ENCODE measurements around the gene VPS45. TPM values are rescaled to one million over a fixed set of nuclear protein-coding genes. Genes with fewer than 3 reads are reported as not detected.

Gene VPS45
- total RNA-seq, 6 experiments from 2014 or later, result 12.5 to 18.2 (median 14.7) TPM

- Histone ChIP-seq H3K36me3 (no peaks in the 10 kb centered on the region), H3K4me3 (peak overlapping the region; percentile 8 to 47 (median 44)), H3K27me3 (no peaks in the 10 kb centered on the region), H3K27ac (peak overlapping the region; percentile 44 to 74 (median 62)), H3K4me1 (no peaks in the 10 kb centered on the region), H3K9me3 (no peaks in the 10 kb centered on the region)
- TF ChIP-seq, protein P1, sequence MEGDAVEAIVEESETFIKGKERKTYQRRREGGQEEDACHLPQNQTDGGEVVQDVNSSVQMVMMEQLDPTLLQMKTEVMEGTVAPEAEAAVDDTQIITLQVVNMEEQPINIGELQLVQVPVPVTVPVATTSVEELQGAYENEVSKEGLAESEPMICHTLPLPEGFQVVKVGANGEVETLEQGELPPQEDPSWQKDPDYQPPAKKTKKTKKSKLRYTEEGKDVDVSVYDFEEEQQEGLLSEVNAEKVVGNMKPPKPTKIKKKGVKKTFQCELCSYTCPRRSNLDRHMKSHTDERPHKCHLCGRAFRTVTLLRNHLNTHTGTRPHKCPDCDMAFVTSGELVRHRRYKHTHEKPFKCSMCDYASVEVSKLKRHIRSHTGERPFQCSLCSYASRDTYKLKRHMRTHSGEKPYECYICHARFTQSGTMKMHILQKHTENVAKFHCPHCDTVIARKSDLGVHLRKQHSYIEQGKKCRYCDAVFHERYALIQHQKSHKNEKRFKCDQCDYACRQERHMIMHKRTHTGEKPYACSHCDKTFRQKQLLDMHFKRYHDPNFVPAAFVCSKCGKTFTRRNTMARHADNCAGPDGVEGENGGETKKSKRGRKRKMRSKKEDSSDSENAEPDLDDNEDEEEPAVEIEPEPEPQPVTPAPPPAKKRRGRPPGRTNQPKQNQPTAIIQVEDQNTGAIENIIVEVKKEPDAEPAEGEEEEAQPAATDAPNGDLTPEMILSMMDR (IDR thresholded peaks at IDR 0.05), result peak; percentile 44 to 57 (median 55)
- no peak for TF ChIP-seq POLR2A (IDR thresholded peaks at IDR 0.05)
- 2% methylated on average over 10 of the region's 10 CpGs for WGBS (ENCODE audit: insufficient coverage, low coverage, low lambda C conversion rate, missing lambda C conversion rate)
- ATAC-seq (peak; percentile 72 to 80 (median 78)), DNase-seq (no peak)
- intact Hi-C loops (cut with DNase I), result no loop called here
Observed at GRCh38 chr1:150186789-150187559, 119.4 kb downstream of the VPS45 start.

GRCh38 chr1:150187560-150187931 is 120.0 kb downstream of the VPS45 start:
- WGBS (ENCODE audit: insufficient coverage, low coverage, low lambda C conversion rate, missing lambda C conversion rate), result 20% methylated on average over 3 of the region's 3 CpGs
- intact Hi-C loops (cut with DNase I), result no loop called here
- no peak overlapping the region for H3K27ac ChIP-seq
- H3K4me3 ChIP-seq, result no peak overlapping the region
- H3K27me3 ChIP-seq, result no peaks in the 10 kb centered on the region
- TF ChIP-seq, protein P1 (IDR thresholded peaks at IDR 0.05), result no peak
- TF ChIP-seq POLR2A (IDR thresholded peaks at IDR 0.05), result no peak
- no peaks in the 10 kb centered on the region for H3K4me1 ChIP-seq
- DNase-seq (no peak), ATAC-seq (peak; percentile 2 to 37 (median 13))
- H3K36me3 ChIP-seq, result no peaks in the 10 kb centered on the region
- no peaks in the 10 kb centered on the region for H3K9me3 ChIP-seq

DNA sequence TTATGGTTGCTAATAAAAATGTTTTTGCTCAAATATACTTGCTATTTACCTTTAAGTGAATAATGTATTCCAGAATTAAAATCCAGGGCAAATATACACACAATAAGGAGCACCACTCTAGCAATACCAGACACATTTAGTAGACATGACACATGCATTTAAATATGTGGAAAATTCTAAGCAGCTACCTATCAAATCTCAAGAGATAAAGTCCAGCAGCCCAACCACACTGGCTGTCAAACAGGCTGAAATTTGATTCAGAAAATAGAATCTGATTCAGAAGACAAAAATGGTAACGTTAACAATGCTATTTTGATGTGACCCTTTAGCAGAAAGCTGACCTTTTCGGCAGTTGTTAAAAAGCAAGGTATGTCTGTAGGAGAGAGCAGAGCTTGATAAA is 124.4 kb downstream of the VPS45 start:
- intact Hi-C loops (cut with DNase I), result no loop called here
- ATAC-seq, result no peak

DNA sequence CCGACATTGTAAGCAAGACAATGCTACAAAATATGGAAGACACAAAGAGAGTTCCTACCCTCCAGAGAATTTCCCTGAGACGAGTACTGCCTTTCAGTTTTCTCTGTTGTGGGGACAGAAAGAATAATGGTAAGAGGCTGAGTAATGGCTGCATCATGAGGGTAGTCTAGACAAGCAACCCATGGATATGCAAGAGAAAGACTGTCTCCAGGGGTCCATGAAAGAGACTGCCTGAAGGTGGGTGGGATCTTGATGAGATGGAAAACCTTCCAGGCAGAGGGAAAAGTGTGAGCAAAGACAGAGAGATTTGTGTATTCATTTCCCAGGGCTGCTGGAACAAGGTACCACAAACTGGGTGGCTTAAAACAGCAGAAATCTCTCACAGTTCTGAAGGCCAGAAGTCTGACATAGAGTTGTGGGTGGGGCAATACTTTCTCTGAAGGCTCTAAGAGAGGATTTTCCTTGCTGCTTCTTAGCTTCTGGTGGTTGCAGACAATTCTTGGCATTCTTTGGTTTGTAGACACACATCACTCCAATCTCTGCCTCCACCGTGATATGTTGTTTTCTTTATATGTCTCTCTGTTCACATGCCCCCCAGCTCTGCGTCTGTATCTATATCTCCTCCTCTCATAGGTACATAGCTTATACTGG is 126.9 kb downstream of the VPS45 start:
- TF ChIP-seq, protein P1 (IDR thresholded peaks at IDR 0.05), result no peak
- no peak for TF ChIP-seq POLR2A (IDR thresholded peaks at IDR 0.05)
- ATAC-seq (no peak), DNase-seq (peak in 1 of 3 donors; percentile 10)
- no peaks in the 10 kb centered on the region for H3K27me3 ChIP-seq
- H3K27ac ChIP-seq, result no peak overlapping the region
- WGBS (ENCODE audit: insufficient coverage, low coverage, low lambda C conversion rate, missing lambda C conversion rate), result 85% methylated on average over 3 of the region's 4 CpGs
- no peaks in the 10 kb centered on the region for H3K9me3 ChIP-seq
- no peaks in the 10 kb centered on the region for H3K36me3 ChIP-seq
- H3K4me3 ChIP-seq, result no peak overlapping the region
- intact Hi-C loops (cut with DNase I), result no loop called here
- no peaks in the 10 kb centered on the region for H3K4me1 ChIP-seq

More for the DNA sequence above, 124.4 kb downstream of the VPS45 start:
- no peaks in the 10 kb centered on the region for H3K4me1 ChIP-seq
- H3K4me3 ChIP-seq, result no peak overlapping the region
- WGBS (ENCODE audit: insufficient coverage, low coverage, low lambda C conversion rate, missing lambda C conversion rate), result 71% methylated on average over 2 of the region's 2 CpGs
- no peaks in the 10 kb centered on the region for H3K27me3 ChIP-seq
- H3K9me3 ChIP-seq, result no peaks in the 10 kb centered on the region
- DNase-seq, result no peak
- no peaks in the 10 kb centered on the region for H3K36me3 ChIP-seq
- H3K27ac ChIP-seq, result no peak overlapping the region
- TF ChIP-seq POLR2A (IDR thresholded peaks at IDR 0.05), result no peak
- TF ChIP-seq, protein P1 (IDR thresholded peaks at IDR 0.05), result no peak

Other genes starting within 250 kb of the VPS45 start
- gene BOLA1, start 168.2 kb upstream of the VPS45 start, total RNA-seq, result 10 to 100 TPM in 3 of 6 experiments, 1 to 10 TPM in 3; 8.4 to 23.7 (median 9.5) TPM
- under 1 TPM; 0.12 to 0.50 (median 0.25) TPM for gene SV2A, start 149.9 kb upstream of the VPS45 start, total RNA-seq
- 10 to 100 TPM in 5 of 6 experiments, 1 to 10 TPM in 1; 8.2 to 18.5 (median 12.2) TPM for gene SF3B4, start 140.0 kb upstream of the VPS45 start, total RNA-seq
- gene MTMR11, start 130.9 kb upstream of the VPS45 start, total RNA-seq, result 1 to 10 TPM in 5 of 6 experiments, under 1 TPM in 1; 0.97 to 7.1 (median 3.6) TPM
- 10 to 100 TPM in 5 of 6 experiments, 1 to 10 TPM in 1; 9.1 to 22.3 (median 16.8) TPM for gene OTUD7B, start 57.0 kb upstream of the VPS45 start, total RNA-seq
- gene PLEKHO1, start 82.1 kb downstream of the VPS45 start, total RNA-seq, result 10 to 100 TPM in 1 of 6 experiments, 1 to 10 TPM in 5; 3.4 to 11.7 (median 5.3) TPM
- 10 to 100 TPM in 3 of 6 experiments, 1 to 10 TPM in 3; 9.3 to 16.3 (median 11.0) TPM for gene ANP32E, start 168.3 kb downstream of the VPS45 start, total RNA-seq
- 1 to 10 TPM in 2 of 6 experiments, under 1 TPM in 3, not detected in 1; 0.20 to 4.8 (median 0.56) TPM for gene CA14, start 190.0 kb downstream of the VPS45 start, total RNA-seq
- gene APH1A, start 201.2 kb downstream of the VPS45 start, total RNA-seq, result 10 to 100 TPM; 61.2 to 92.0 (median 81.1) TPM
- gene C1orf54, start 205.0 kb downstream of the VPS45 start, total RNA-seq, result 1 to 10 TPM in 5 of 6 experiments, not detected in 1; 1.7 to 5.7 (median 3.8) TPM
- 1 to 10 TPM; 2.0 to 8.4 (median 4.4) TPM for gene CIART, start 214.8 kb downstream of the VPS45 start, total RNA-seq
- gene MRPS21, start 226.1 kb downstream of the VPS45 start, total RNA-seq, result 10 to 100 TPM; 22.9 to 30.5 (median 25.0) TPM

Measured in right lobe of liver (tissue), 6 donors.